GM18498 (cell line): ENCODE results near the gene LRBA.
A peak's percentile ranks its signal among the peaks of the same experiment; 100 is the strongest.

ENCODE experiments used
- ATAC-seq: cut with Tn5 transposase; IDR thresholded peaks from one replicate; pipeline ENCODE4 v1.9.1; 2021; ENCODE audit warnings: mild to moderate bottlenecking, moderate library complexity; ENCODE audit not compliant: unreplicated experiment

The LRBA gene

DNA sequence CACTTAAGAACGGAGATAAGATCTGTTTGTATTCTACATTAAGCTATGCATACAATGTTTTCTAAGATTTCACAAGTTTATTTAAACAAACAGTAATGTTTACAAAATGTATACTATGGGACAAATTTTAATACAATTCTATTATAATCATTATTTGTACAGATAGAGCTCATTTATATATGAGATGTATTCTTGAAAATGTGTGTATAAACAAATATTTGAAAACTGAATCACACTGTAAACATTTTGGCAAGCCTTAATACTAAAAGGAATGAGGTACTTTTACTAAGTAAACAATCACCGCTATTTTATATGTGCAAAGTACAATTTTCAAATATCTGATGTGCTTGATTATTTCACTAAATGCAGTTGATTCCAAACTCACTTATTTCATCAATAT lies 552.3 kb downstream of the LRBA start:
- no peak for ATAC-seq

DNA sequence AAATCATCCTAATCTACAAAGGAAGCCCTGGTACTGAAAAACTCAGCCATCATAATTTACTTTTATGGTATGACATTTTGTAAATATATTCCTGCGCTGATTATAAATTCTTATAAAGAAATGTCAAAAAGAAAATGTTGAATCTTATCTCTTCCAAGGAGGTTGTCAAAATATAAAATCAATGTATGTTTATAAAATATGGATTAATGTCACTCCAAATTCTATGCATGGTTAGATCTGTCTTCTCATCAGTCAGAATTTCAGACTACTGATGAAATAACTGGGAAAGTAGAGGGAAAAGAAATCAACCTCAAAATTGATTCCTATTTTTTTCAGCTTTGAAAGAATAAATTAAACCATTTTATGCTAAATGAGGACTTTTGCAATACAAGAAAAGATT lies 553.1 kb downstream of the LRBA start:
- no peak for ATAC-seq

DNA sequence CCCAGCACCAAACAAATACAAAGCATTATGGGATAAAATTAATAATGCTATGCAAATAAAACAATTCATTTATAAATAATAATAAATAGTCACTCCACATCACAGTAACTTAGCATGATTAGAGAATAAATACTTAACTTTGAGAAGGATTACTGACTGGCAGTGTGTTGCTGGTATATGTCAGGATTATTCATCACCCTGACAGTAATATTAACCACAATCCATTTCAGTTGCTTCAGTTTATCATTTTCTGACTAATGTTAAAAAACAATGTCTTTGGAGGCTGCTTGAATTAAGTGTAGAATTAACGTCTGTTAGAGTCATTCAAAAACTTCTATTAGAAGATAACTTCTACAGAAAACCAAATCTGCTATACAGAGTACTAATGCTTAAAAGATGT lies 557.3 kb downstream of the LRBA start:
- no peak for ATAC-seq

DNA sequence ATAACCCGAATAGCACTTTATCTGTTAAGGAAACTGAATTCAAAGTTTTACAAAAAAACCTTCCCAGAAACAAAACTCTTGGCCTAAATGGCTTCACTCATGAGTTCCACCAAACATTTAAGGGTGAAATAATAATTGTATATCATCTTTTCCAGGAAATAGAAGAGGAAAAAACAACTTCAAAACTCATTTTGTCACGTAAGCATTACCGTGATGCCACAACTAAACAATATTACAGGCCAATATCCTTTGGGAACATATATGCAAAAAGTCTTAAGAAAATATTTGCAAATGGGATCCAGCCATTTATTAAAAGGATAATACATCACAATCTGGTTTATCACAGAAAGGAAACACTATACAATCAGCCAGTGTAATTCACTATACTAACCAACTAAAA lies 563.2 kb downstream of the LRBA start:
- no peak for ATAC-seq

DNA sequence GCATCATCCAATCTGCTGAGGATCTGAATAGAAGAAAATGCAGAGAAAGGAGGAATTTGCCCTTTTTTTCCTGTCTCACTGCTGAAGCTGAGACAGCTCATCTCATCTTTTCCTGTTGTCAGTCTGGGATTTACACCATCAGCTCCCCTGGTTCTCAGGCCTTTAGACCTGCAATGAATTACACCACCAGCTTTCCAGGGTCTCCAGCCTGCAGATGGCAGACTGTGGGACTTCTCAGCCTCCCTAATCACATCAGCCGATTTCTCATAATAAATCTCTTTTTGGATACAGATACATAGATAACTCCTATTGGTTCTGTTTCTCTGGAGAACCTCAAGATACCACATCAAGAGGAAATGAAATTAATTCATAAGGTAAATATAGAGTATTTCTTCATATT lies 567.7 kb downstream of the LRBA start:
- ATAC-seq = no peak

DNA sequence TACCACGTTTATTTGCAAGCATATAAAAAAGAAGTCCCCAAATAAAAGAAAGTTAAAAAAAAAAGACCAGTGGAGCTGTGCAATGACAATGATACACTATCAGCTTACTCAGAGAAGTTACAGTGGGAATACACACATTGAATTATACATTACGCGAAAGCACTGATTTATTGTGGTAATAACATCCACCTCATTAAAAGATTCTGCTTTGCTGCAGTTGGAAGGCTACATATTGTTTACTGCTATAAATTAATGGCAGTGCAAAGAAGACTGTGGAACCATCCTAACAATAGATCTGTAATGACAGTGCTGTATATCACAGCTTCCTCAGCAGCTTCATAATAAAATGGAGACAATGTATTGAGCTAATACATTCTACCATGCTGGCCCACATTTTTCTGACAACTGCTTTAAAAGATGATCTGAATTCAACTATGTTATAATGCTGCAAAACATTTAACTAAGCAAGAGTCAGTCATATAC lies 575.6 kb downstream of the LRBA start:
- ATAC-seq = no peak

DNA sequence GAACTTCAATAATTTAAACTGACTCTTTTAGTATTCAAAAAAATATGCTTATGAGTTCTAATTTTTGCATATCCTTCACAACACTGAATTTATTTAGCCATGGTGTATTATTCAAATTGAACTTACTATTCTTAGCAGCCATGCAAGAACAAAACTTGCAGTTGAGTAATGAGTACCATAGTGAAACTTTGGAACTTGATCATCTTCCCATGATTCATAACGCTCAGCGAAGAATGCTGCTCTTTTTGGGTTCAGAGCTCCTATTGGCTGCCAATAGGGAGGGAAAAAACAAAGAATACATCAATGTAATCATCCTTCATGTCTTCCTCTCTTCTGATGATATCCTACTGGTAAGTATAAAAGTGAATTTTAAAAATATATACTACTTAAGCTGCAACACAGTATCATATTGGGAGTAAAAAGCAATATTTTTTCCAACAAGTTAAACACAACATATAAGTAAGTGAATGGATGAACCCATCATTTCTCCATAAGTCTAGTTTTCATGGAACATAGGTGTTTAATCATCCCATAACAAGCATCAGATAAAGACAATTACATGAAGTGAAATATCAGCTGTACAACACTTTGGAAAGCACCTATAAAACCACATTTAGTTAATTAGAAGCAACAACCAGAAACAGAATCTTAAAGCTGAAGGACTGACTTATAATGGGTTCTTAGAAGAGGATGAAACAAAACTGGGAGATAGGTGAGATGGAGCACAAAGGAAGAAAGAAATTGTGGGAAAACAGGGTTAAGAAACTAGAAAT lies 578.3 kb downstream of the LRBA start:
- no peak for ATAC-seq

DNA sequence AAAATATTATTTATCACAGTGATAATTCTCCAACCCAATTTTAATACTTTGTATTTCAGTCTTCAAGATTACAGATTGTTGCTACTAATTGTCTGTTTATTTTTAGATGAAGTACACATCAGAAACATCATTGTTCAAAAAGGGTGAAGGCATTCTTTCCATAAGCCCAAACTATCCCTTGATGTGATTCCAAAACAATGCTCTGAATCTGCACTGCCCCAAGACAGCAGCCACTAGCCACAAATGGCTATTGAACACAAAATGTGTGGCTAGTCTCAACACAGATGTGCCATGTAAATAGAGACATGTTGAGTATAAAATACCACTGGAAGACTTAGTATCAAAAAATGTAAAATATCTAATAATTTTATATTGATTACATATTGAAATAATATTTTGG lies 583.9 kb downstream of the LRBA start:
- no peak for ATAC-seq

DNA sequence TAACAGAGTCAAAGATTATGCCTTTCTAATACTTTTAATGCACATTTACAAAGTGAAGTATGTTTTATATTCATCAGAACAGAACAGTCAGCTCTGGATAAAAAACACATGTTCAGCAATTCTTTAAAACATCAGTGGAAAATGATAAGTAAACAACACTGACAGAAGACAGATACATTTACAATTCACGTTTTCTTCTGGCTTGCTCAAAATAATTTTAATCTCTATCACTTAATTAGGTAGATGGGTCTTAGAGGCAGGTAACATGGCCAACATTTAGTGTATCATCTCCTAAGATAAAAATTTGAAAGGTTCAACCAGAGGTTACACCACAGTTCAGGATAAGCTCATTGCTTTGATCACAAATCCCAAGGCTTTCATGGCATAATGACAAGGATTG lies 589.9 kb downstream of the LRBA start:
- no peak for ATAC-seq

DNA sequence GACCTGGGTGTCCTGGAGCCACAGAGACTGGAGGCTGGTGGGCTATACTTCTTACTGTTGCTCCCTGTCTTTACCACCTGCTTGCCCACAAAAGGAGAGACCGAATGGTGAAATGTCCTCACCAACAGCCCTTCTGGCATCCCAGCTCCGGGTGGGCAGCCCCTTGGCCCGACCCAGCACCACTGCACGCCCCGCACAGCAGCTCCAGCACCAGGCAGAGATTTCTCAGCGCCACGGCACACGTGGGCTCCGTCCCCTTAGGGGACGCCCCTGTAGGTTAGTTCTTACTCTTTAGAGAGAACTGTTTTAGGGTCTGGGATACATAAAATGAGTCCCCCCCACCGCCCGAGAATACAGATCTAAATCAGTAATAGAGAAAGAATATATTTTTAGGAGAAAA lies 591.6 kb downstream of the LRBA start:
- no peak for ATAC-seq

DNA sequence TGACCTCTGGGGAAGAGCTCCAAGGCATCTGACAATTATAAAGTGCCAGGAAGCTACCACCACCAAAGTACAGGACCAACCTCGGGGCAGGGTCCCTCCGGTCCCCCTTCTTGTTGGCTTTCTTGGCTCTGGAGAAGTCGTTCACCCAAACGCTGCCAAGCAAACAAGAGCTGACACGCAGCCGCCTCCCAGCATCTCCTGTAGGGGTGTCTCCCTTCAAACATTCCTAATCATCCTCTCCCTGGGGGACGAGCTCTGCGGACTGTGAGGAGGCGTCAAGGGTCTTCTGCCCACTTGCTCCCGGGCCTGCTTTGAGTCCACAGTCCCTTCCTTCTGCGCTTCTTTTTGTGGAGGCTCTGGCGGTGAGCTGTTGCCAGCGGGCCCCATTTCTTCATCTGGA lies 592.0 kb downstream of the LRBA start:
- no peak for ATAC-seq

DNA sequence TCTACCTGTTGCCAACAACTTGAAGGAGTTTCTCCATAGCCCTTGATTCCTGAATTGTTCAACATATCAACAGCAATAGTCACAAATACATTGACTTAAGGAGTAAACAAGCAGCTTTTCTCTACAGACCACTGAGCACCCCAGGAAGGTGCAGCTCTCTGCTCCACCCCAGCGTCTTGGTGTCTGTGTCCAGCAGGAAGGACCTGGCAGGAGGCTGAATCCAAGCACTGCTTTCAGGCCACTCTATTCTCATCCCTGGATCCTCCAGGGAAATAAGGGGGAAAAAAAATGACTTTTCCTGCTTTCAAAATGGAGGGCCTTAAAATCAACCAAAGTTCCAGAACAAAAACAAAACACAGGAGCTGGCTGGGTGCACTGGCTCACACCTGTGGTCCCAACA lies 593.5 kb downstream of the LRBA start:
- ATAC-seq = no peak

DNA sequence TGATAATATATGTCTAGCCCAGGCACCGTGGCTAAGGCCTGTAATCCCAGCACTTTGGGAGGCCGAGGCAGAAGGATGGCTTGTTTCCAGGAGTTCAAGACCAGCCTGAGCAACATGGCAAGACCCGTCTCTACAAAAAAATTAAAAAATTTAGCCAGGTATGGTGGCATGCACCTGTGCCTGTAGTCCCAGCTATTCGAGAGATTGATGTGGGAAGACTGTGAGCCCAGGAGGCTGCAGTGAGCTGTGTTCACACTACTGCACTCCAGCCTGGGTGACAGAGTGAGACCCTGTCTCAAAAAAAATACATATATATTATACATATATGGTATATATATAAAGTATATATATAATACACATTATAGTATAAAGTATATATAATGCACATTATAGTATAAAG lies 595.1 kb downstream of the LRBA start:
- ATAC-seq = no peak

DNA sequence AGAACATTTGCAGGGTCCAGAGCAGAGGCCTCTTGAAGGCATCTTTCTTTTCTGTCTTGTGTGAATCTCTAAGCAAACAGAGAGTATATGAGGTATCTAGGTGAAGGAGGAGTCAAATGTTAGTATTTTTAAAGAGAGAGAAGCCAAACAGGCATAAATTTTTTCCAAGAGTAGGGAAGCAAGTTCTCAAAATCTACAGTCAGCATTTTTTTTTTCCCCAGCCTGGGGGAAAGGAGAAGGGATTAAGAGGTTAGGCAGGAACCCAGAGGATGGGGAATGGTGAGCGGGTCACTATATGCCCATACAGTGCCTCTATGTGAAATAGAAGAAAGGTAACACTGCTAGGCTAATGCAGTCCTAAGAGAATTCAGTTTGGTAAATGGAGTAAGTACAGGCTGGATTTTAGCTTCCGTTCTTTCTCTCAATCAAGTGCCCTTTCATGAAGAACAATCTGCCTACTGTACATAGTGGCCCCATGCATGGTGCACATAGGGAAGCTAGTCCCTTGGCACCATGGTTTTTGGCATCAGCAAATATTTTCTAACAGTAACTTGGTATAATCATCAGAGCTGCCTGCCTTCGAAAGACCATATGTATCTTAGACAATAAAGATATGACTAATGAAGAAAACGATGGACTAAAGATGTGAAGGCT lies 596.2 kb downstream of the LRBA start:
- ATAC-seq = no peak

DNA sequence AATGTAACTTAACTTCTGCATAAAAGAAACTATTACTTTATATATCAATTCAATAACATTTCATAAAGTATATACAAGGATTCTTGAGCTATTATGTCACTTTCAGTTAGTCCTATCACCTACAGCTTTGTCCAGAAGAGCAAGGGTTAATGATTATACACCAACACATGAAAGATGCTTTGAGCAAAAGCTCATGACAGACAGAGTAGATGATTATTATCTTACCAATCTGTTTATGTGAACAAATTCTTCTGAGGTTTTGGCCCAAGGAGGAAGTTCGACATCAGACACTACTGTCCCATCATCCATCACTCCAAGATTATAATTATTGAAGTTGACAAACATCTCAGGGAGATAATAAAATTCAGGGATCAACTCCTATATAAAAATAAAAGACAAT lies 599.9 kb downstream of the LRBA start:
- no peak for ATAC-seq

DNA sequence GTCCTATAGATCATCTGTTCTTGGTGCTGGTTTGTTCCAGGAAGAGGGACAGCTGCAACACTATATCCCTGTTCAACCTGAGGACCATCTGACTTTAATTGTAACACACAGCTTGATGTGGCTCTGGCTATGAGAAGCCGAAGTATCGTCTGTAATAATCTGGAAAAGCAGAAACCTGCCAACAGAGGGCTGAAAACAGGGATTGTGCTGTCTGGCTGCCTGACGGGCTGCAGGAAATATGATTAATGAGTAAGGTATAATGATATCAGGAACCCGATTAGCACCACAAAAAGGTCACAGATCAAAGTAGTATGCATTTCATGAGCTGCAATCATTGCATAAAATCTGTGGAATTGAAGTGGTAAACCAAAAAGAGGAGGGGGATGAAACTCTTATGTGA lies 603.6 kb downstream of the LRBA start:
- no peak for ATAC-seq

DNA sequence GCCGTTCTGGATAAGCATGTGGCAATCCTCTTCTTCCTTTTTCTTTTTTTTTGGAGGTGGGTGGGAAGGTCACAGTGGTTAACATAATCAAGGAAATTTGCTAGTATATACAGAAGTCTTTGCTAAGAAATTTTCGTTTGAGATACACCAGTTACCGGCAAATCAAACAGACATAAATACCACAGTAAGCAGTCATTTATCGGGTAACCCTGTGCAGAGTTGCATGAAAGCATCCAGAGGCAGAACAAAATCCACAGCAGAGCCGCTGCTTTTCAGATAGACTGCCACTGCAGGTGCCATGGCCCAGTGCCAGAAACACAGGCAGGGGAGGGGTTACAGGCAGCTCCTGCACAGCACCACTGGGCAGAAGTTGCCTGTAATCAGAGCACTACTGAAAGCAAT lies 612.2 kb downstream of the LRBA start:
- ATAC-seq = peak; percentile 88

DNA sequence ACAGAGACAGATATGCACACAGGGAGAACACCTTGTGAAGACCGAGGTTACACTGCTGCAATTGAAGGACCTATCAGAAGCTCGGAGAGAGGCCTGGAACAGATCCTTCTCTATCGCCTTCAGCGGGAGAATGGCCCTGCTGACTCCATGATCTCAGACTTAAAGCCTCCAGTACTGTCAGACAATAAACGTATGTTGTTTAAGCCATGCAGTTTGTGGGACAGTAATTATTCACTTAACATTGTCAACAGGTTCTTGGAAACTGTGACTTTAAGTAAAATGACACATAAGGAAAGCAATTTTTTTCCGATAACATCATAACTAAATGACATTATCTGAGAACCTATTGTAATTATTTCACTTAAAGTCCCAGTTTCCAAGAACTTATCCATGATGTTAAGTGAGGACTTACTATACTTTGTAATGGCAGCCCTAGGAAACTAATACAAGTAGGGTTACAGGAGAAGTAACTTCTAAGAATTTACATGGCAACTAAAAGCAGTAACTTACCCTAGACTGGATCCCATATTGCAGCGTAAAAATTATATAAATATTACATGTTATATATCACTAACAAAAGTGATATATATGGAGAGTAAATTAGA lies 613.9 kb downstream of the LRBA start:
- ATAC-seq = no peak

DNA sequence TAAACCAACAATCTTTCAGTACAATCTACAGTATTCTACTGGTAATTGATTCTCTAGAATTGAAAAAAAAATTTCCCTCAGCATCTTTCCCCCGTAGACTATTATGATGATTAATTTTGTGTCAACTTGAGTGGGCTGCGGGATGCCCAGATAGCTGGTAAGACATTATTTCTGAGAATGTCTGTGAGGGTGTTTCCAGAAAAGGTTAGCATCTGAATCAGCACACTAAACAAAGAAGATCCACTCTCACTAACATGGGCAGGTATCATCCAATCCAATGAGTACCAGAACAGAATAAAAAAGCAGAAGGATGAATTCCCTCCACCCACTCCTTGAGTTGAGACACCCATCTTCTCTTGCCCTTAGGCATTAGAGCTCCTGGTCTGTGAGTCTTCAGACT lies 619.2 kb downstream of the LRBA start:
- ATAC-seq = no peak

DNA sequence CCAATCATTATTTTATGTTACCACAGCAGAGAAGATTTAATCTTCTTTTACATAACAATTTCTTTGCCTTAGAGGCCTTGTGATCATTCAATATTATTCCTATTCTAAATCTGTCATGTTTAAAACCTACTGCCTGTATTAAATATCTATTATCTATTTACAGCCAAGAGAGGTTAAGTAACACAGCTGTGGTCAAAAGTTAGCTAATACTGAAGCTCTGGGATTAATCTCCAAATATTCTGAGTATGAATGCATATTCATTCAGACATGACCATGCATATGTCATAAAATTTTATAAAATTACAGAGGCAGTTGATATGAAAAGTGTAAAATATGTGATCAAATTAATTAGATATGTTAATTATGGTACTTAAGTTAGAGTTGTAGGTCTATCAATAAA lies 621.0 kb downstream of the LRBA start:
- no peak for ATAC-seq

DNA sequence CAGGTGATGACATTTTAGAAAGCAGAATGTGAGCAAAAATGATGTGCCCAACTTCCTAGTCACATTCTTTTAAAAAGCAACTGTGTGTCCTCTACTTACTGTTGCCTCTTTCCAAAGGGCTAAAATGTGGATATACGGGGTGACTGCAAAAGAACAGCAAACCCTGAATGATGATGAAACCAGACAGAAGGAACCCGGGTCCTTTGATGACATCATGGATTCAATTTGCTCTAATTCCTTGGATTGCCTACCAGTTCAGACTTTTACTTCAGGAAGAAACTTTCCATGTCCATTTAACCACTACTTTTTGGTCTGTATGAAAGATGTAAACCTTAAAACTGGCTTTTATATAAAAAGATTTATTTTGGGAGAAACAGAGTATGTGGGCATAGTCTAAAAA lies 624.0 kb downstream of the LRBA start:
- no peak for ATAC-seq

DNA sequence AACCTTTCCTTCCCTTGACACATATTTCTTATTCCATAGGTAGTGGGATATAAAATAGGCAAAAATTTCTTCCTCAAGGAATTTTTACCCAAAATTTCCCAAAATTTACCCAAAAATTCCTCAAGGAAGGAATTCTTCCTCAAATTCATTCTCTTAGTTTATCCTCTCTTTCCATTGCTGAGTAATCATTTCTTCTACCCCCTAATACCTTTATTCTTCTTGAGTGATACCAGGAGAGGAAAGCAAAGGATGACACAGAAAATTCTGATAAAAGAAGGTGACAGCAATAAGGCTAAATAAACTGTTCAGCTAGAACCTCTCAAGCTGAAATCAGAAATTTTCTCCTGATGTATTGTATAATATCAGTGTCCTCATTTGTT lies 624.6 kb downstream of the LRBA start:
- no peak for ATAC-seq
